Fibroblast of lung (primary cell): ENCODE measurements around the gene MPG.

Experiments used
- EZH2 ChIP-seq: IDR thresholded peaks from 2 replicates; pipeline ENCODE4 v1.5.1; 2012; ENCODE audit warnings: low read length, control low read depth, mild to moderate bottlenecking; ENCODE audit errors: missing control alignments
- TF ChIP-seq, protein P1 (sequence below), 2 donors: IDR thresholded peaks in 1 of 2; conservative IDR thresholded peaks in 1 of 2; 1 replicate in 1 of 2; 2 replicates in 1 of 2; pipeline ENCODE4 v1.5.1; 2011 to 2012; ENCODE audit warnings: low read length in 2 of 2, control low read depth in 1 of 2, inconsistent platforms in 1 of 2, low read depth in 1 of 2, mild to moderate bottlenecking in 1 of 2

DNA sequence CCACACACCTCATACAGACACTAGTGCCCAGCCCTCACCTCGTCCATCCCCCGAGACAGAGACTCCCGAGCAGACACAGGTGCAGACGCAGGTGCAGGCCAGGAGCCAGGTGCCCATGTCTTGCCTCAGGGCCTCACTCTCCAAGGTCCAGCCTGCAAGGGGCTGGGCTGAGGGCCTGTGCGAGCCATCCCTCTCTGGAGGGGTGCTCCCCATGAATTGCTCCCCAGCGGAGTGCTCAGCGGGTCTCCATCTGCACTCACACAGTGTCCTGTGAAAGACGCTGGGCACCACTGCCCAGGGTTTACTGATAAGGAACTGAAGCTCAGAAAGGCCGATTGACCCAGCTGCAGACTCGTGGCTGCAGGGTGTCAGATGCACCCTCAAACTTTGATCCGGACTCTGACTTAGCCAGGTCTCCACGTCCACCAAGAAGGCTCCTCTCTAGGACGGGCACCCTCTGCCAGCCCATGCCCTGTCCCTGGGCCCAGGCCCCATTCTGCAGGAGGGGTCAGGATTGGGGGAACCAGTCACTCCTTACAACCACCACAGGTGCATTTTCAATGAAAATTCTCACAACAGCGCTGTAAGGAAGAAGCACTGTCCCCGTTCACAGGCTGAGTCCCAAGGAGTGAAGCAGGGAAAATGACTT, 41.6 kb upstream of the MPG start:
- TF ChIP-seq, protein P1, sequence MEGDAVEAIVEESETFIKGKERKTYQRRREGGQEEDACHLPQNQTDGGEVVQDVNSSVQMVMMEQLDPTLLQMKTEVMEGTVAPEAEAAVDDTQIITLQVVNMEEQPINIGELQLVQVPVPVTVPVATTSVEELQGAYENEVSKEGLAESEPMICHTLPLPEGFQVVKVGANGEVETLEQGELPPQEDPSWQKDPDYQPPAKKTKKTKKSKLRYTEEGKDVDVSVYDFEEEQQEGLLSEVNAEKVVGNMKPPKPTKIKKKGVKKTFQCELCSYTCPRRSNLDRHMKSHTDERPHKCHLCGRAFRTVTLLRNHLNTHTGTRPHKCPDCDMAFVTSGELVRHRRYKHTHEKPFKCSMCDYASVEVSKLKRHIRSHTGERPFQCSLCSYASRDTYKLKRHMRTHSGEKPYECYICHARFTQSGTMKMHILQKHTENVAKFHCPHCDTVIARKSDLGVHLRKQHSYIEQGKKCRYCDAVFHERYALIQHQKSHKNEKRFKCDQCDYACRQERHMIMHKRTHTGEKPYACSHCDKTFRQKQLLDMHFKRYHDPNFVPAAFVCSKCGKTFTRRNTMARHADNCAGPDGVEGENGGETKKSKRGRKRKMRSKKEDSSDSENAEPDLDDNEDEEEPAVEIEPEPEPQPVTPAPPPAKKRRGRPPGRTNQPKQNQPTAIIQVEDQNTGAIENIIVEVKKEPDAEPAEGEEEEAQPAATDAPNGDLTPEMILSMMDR (conservative IDR thresholded peaks at IDR 0.05 in 1 of 2, IDR thresholded peaks at IDR 0.05 in 1 of 2; ENCODE audit: low read depth in 1 of 2, low read length in 2 of 2) = no peak
- TF ChIP-seq EZH2 = no peak
